Measurements from ENCODE around the gene WWOX. TPM values are rescaled to one million over a fixed set of nuclear protein-coding genes. Genes with fewer than 3 reads are reported as not detected.

The WWOX gene
- total RNA-seq, 1 donor from 2014 or later = 18.6 TPM

- no peaks in the 10 kb centered on the region for H3K36me3 Mint-ChIP-seq (ENCODE audit: low read depth, unreplicated experiment)
- H3K27me3 Mint-ChIP-seq (ENCODE audit: unreplicated experiment) = no peaks in the 10 kb centered on the region
- no peak for DNase-seq (ENCODE audit: low spot score)
- H3K4me1 Mint-ChIP-seq (ENCODE audit: unreplicated experiment) = peaks cover 2% of the 10 kb centered on the region
- TF ChIP-seq, protein P1, sequence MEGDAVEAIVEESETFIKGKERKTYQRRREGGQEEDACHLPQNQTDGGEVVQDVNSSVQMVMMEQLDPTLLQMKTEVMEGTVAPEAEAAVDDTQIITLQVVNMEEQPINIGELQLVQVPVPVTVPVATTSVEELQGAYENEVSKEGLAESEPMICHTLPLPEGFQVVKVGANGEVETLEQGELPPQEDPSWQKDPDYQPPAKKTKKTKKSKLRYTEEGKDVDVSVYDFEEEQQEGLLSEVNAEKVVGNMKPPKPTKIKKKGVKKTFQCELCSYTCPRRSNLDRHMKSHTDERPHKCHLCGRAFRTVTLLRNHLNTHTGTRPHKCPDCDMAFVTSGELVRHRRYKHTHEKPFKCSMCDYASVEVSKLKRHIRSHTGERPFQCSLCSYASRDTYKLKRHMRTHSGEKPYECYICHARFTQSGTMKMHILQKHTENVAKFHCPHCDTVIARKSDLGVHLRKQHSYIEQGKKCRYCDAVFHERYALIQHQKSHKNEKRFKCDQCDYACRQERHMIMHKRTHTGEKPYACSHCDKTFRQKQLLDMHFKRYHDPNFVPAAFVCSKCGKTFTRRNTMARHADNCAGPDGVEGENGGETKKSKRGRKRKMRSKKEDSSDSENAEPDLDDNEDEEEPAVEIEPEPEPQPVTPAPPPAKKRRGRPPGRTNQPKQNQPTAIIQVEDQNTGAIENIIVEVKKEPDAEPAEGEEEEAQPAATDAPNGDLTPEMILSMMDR (IDR thresholded peaks at IDR 0.05; ENCODE audit: unreplicated experiment) = no peak
- no peaks in the 10 kb centered on the region for H3K9me3 Mint-ChIP-seq (ENCODE audit: unreplicated experiment)
- no peak overlapping the region for H3K4me3 Mint-ChIP-seq (ENCODE audit: unreplicated experiment)
- H3K27ac Mint-ChIP-seq (ENCODE audit: unreplicated experiment) = no peak overlapping the region
Measured at GRCh38 chr16:78900044-78900811, 800.8 kb downstream of the WWOX start.

- Mint-ChIP-seq H3K36me3 (ENCODE audit: low read depth, unreplicated experiment) (no peaks in the 10 kb centered on the region), H3K9me3 (ENCODE audit: unreplicated experiment) (no peaks in the 10 kb centered on the region), H3K4me3 (ENCODE audit: unreplicated experiment) (no peak overlapping the region), H3K4me1 (ENCODE audit: unreplicated experiment) (peaks cover 8% of the 10 kb centered on the region), H3K27me3 (ENCODE audit: unreplicated experiment) (no peaks in the 10 kb centered on the region), H3K27ac (ENCODE audit: unreplicated experiment) (no peak overlapping the region)
- no peak for DNase-seq (ENCODE audit: low spot score)
- TF ChIP-seq, protein P1 (IDR thresholded peaks at IDR 0.05; ENCODE audit: unreplicated experiment) = no peak
Measured at GRCh38 chr16:78900966-78901365, 801.5 kb downstream of the WWOX start.

DNA sequence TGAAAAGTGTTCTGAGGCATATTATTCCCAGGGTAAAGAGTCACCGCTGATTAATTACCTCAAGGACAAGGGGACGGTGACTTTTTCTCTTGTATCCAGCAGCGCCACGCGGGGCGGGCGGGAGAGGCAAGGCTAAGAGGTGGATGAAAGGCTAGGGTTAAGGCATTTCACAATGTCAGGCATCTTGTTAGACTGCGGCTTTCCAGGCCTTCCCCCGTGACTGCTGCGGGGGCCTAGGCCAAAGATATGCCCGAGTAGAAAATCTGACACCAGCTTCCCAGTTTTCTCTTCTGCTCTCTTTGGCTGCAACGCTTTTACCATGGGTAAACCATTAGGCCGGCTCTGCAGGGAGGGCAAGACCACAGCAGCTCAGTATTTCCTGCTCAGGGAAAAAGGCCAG, 802.9 kb downstream of the WWOX start:
- Mint-ChIP-seq H3K27ac (ENCODE audit: unreplicated experiment) (no peak overlapping the region), H3K9me3 (ENCODE audit: unreplicated experiment) (no peaks in the 10 kb centered on the region), H3K36me3 (ENCODE audit: low read depth, unreplicated experiment) (no peaks in the 10 kb centered on the region), H3K27me3 (ENCODE audit: unreplicated experiment) (no peaks in the 10 kb centered on the region), H3K4me1 (ENCODE audit: unreplicated experiment) (peaks cover 19% of the 10 kb centered on the region), H3K4me3 (ENCODE audit: unreplicated experiment) (no peak overlapping the region)
- DNase-seq (ENCODE audit: low spot score) = no peak
- TF ChIP-seq, protein P1 (IDR thresholded peaks at IDR 0.05; ENCODE audit: unreplicated experiment) = no peak

DNA sequence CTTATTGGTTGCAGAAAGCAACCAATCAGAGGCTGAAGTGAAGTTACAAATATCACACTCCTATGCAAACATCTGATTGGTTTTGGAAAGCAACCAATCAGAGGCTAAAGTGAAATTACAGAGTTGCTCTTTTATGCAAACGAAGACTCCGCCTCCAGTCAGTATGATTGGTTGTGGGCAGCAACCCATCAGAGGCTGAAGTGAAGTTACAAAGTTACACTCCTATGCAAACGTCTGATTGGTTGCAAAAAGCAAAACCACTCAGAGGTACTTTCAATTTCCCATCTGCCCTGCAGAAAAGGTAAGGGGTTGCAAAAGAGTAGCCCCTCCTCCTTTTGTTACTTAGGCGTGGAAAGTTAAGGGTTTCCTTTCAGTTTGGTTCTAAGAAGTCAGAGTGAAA, 803.8 kb downstream of the WWOX start:
- Mint-ChIP-seq H3K4me1 (ENCODE audit: unreplicated experiment) (peaks cover 19% of the 10 kb centered on the region), H3K4me3 (ENCODE audit: unreplicated experiment) (no peak overlapping the region), H3K36me3 (ENCODE audit: low read depth, unreplicated experiment) (no peaks in the 10 kb centered on the region), H3K27me3 (ENCODE audit: unreplicated experiment) (no peaks in the 10 kb centered on the region), H3K27ac (ENCODE audit: unreplicated experiment) (no peak overlapping the region), H3K9me3 (ENCODE audit: unreplicated experiment) (no peaks in the 10 kb centered on the region)
- DNase-seq (ENCODE audit: low spot score) = no peak
- TF ChIP-seq, protein P1 (IDR thresholded peaks at IDR 0.05; ENCODE audit: unreplicated experiment) = no peak

GRCh38 chr16:78903843-78904242, 804.4 kb downstream of the WWOX start:
- H3K27ac Mint-ChIP-seq (ENCODE audit: unreplicated experiment) = no peak overlapping the region
- no peaks in the 10 kb centered on the region for H3K36me3 Mint-ChIP-seq (ENCODE audit: low read depth, unreplicated experiment)
- TF ChIP-seq, protein P1 (IDR thresholded peaks at IDR 0.05; ENCODE audit: unreplicated experiment) = no peak
- no peak overlapping the region for H3K4me3 Mint-ChIP-seq (ENCODE audit: unreplicated experiment)
- H3K4me1 Mint-ChIP-seq (ENCODE audit: unreplicated experiment) = peaks cover 19% of the 10 kb centered on the region
- no peaks in the 10 kb centered on the region for H3K9me3 Mint-ChIP-seq (ENCODE audit: unreplicated experiment)
- no peaks in the 10 kb centered on the region for H3K27me3 Mint-ChIP-seq (ENCODE audit: unreplicated experiment)
- DNase-seq (ENCODE audit: low spot score) = no peak
